ENCODE data around the gene SCGB1D4.

DNA sequence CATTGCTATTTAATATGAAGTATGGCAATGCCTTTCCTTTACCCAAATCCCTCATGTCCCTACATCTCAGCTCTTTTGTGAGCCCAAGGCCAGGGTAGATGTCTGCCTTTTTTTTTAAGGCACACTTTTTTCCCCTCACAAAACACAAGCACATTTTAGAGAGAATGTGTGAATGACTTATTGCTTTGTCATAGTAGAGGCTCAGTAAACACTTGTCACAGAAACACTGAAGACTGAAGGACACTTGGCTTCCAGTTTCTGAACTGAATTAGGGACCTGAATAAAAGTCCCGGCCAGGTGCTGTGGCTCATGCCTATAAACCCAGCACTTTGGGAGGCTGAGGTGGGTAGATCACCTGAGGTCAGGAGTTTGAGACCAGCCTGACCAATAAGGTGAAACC lies 31.8 kb downstream of the SCGB1D4 start:
- TF ChIP-seq, protein P1, sequence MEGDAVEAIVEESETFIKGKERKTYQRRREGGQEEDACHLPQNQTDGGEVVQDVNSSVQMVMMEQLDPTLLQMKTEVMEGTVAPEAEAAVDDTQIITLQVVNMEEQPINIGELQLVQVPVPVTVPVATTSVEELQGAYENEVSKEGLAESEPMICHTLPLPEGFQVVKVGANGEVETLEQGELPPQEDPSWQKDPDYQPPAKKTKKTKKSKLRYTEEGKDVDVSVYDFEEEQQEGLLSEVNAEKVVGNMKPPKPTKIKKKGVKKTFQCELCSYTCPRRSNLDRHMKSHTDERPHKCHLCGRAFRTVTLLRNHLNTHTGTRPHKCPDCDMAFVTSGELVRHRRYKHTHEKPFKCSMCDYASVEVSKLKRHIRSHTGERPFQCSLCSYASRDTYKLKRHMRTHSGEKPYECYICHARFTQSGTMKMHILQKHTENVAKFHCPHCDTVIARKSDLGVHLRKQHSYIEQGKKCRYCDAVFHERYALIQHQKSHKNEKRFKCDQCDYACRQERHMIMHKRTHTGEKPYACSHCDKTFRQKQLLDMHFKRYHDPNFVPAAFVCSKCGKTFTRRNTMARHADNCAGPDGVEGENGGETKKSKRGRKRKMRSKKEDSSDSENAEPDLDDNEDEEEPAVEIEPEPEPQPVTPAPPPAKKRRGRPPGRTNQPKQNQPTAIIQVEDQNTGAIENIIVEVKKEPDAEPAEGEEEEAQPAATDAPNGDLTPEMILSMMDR (IDR thresholded peaks at IDR 0.05): no peak
- TF ChIP-seq POLR2A (IDR thresholded peaks at IDR 0.05) (no peak), POLR2AphosphoS5 (IDR thresholded peaks at IDR 0.05) (no peak)
